NCI-H2081 (cell line): ENCODE measurements around the gene TRIM71.
"Not testable (repeated sequence)": the region's sequence is repeated elsewhere in the genome, so short reads cannot be mapped to it uniquely, and the experiment has no call there.

ENCODE experiments used
- DNase-seq, 2 experiments: peaks; one replicate each; lab custom pipeline; 2025; lab: John Stamatoyannopoulos, UW

Gene TRIM71

GRCh38 chr3:32842987-32843386 lies 25.2 kb downstream of the TRIM71 start:
- DNase-seq: no peak

GRCh38 chr3:32843510-32844321 lies 25.9 kb downstream of the TRIM71 start:
- no peak for DNase-seq

GRCh38 chr3:32844322-32844654 lies 26.5 kb downstream of the TRIM71 start:
- no peak for DNase-seq

GRCh38 chr3:32844914-32845313 lies 27.1 kb downstream of the TRIM71 start:
- no peak for DNase-seq

GRCh38 chr3:32845546-32845945 lies 27.7 kb downstream of the TRIM71 start:
- not testable (repeated sequence) for DNase-seq

GRCh38 chr3:32847045-32847444 lies 29.2 kb downstream of the TRIM71 start:
- DNase-seq: not testable (repeated sequence)

- DNase-seq: no peak
Observed at GRCh38 chr3:32847528-32847927, 29.7 kb downstream of the TRIM71 start.

- no peak for DNase-seq
Observed at GRCh38 chr3:32848215-32848614, 30.4 kb downstream of the TRIM71 start.

GRCh38 chr3:32849046-32849445 lies 31.2 kb downstream of the TRIM71 start:
- DNase-seq: no peak

- no peak for DNase-seq
Observed at GRCh38 chr3:32850226-32850625, 32.4 kb downstream of the TRIM71 start.

- no peak for DNase-seq
Observed at GRCh38 chr3:32850636-32851035, 32.8 kb downstream of the TRIM71 start.

- DNase-seq: no peak
Observed at GRCh38 chr3:32852146-32852545, 34.3 kb downstream of the TRIM71 start.

GRCh38 chr3:32855350-32855953 lies 37.7 kb downstream of the TRIM71 start:
- no peak for DNase-seq

- no peak for DNase-seq
Observed at GRCh38 chr3:32856355-32856889, 38.6 kb downstream of the TRIM71 start.

GRCh38 chr3:32856901-32857507 lies 39.2 kb downstream of the TRIM71 start:
- no peak for DNase-seq

GRCh38 chr3:32857921-32858320 lies 40.1 kb downstream of the TRIM71 start:
- no peak for DNase-seq

- DNase-seq: no peak
Observed at GRCh38 chr3:32859604-32860237, 41.9 kb downstream of the TRIM71 start.

- no peak for DNase-seq
Observed at GRCh38 chr3:32860499-32860898, 42.7 kb downstream of the TRIM71 start.

- DNase-seq: no peak
Observed at GRCh38 chr3:32861681-32862080, 43.9 kb downstream of the TRIM71 start.

- no peak for DNase-seq
Observed at GRCh38 chr3:32862247-32862935, 44.6 kb downstream of the TRIM71 start.

GRCh38 chr3:32862936-32863487 lies 45.2 kb downstream of the TRIM71 start:
- no peak for DNase-seq

GRCh38 chr3:32865383-32865782 lies 47.6 kb downstream of the TRIM71 start:
- no peak for DNase-seq
